ENCODE results near the gene CHMP6. TPM values are rescaled to one million over a fixed set of nuclear protein-coding genes. Genes with fewer than 3 reads are reported as not detected.

CHMP6 gene
- total RNA-seq, 1 experiment from 2014 or later: 15.0 TPM

DNA sequence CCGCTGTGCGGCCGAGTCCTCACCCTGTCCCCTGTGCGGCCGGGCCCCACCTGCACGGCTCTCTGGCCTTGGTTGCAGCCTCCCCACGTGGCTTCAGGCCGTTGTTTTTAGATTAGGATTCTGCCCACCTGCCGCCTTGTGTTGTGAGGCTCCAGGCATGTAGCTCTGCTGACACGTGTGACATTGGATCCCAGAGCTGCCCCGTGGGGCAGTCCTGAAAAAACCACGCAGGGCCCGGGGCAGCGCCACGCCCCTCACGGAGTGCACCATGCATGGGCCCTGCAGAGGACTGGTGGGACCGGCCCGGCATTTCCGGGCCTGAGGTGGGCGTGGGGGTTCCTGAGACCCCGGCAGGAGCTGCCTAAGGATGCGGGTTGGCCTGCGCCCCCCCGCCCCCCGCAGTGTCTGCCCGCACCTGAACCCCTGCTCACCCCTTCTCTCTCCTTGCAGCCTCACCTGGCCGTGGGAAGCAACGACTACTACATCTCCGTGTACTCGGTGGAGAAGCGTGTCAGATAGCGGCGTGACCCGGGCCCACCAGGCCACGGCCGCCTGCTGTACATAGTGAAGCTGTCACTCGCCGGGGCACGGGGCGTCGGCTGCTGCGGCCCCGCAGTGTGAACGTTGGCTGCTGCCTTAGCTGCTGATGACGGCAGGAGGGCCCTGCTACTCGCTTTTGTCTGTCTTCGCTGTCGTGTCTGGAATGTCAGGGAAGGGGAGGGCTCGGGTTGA lies 27.7 kb upstream of the CHMP6 start (continued):
- TF ChIP-seq TEAD1 (CRISPR knock-in tag; IDR thresholded peaks at IDR 0.05) (no peak), EMX1 (CRISPR knock-in tag; IDR thresholded peaks at IDR 0.05) (no peak), ZBTB21 (CRISPR knock-in tag; IDR thresholded peaks at IDR 0.05; ENCODE audit: borderline replicate concordance) (no peak)

DNA sequence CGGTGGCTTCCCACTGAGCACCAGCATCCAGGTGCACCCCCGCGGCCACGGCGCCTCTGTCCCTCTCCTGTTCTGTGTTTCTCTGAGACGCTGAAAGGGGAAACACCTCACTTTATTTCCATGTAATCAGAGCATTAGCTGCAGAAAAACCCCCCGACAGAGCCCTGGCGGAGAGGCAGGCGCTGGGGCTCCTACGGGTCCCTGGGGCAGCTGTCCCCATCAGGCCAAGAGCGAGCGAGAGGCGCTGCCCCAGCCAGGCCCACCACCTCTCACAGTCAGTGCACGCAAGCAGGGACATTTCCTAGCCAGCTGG lies 27.1 kb upstream of the CHMP6 start:
- ChIA-PET CTCF (no interaction called here), POLR2A (no interaction called here)
- no peak overlapping the region for H3K27ac Mint-ChIP-seq
- TF ChIP-seq, protein P1, sequence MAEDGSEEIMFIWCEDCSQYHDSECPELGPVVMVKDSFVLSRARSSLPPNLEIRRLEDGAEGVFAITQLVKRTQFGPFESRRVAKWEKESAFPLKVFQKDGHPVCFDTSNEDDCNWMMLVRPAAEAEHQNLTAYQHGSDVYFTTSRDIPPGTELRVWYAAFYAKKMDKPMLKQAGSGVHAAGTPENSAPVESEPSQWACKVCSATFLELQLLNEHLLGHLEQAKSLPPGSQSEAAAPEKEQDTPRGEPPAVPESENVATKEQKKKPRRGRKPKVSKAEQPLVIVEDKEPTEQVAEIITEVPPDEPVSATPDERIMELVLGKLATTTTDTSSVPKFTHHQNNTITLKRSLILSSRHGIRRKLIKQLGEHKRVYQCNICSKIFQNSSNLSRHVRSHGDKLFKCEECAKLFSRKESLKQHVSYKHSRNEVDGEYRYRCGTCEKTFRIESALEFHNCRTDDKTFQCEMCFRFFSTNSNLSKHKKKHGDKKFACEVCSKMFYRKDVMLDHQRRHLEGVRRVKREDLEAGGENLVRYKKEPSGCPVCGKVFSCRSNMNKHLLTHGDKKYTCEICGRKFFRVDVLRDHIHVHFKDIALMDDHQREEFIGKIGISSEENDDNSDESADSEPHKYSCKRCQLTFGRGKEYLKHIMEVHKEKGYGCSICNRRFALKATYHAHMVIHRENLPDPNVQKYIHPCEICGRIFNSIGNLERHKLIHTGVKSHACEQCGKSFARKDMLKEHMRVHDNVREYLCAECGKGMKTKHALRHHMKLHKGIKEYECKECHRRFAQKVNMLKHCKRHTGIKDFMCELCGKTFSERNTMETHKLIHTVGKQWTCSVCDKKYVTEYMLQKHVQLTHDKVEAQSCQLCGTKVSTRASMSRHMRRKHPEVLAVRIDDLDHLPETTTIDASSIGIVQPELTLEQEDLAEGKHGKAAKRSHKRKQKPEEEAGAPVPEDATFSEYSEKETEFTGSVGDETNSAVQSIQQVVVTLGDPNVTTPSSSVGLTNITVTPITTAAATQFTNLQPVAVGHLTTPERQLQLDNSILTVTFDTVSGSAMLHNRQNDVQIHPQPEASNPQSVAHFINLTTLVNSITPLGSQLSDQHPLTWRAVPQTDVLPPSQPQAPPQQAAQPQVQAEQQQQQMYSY (CRISPR knock-in tag; IDR thresholded peaks at IDR 0.05): no peak
- no peak for TF ChIP-seq FOXJ3 (CRISPR knock-in tag; IDR thresholded peaks at IDR 0.05; ENCODE audit: borderline replicate concordance)
- TF ChIP-seq ZNF219 (CRISPR knock-in tag; IDR thresholded peaks at IDR 0.05; ENCODE audit: borderline replicate concordance): no peak
- TF ChIP-seq MYBL2 (CRISPR knock-in tag; IDR thresholded peaks at IDR 0.05): no peak
- no peak for TF ChIP-seq MXD4 (CRISPR knock-in tag; IDR thresholded peaks at IDR 0.05; ENCODE audit: borderline replicate concordance)
- no peak for TF ChIP-seq FOXK1 (CRISPR knock-in tag; IDR thresholded peaks at IDR 0.05)
- TF ChIP-seq, protein P2, sequence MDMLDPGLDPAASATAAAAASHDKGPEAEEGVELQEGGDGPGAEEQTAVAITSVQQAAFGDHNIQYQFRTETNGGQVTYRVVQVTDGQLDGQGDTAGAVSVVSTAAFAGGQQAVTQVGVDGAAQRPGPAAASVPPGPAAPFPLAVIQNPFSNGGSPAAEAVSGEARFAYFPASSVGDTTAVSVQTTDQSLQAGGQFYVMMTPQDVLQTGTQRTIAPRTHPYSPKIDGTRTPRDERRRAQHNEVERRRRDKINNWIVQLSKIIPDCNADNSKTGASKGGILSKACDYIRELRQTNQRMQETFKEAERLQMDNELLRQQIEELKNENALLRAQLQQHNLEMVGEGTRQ (CRISPR knock-in tag; IDR thresholded peaks at IDR 0.05): no peak
- TF ChIP-seq, protein P3, sequence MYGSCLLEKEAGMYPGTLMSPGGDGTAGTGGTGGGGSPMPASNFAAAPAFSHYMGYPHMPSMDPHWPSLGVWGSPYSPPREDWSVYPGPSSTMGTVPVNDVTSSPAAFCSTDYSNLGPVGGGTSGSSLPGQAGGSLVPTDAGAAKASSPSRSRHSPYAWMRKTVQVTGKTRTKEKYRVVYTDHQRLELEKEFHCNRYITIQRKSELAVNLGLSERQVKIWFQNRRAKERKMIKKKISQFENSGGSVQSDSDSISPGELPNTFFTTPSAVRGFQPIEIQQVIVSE (CRISPR knock-in tag; IDR thresholded peaks at IDR 0.05; ENCODE audit: borderline replicate concordance): no peak
- TF ChIP-seq GTF2I (CRISPR knock-in tag; conservative IDR thresholded peaks at IDR 0.05): no peak
- H3K4me3 Mint-ChIP-seq: no peak overlapping the region
- ATAC-seq (no peak), DNase-seq (ENCODE audit: low spot score) (no peak)
- no peaks in the 10 kb centered on the region for H3K27me3 Mint-ChIP-seq (ENCODE audit: low read depth)
- H3K36me3 Mint-ChIP-seq: no peaks in the 10 kb centered on the region; the same call in 1 of the 2 replicates
- no peaks in the 10 kb centered on the region for H3K9me3 Mint-ChIP-seq
- no peaks in the 10 kb centered on the region for H3K4me1 Mint-ChIP-seq

DNA sequence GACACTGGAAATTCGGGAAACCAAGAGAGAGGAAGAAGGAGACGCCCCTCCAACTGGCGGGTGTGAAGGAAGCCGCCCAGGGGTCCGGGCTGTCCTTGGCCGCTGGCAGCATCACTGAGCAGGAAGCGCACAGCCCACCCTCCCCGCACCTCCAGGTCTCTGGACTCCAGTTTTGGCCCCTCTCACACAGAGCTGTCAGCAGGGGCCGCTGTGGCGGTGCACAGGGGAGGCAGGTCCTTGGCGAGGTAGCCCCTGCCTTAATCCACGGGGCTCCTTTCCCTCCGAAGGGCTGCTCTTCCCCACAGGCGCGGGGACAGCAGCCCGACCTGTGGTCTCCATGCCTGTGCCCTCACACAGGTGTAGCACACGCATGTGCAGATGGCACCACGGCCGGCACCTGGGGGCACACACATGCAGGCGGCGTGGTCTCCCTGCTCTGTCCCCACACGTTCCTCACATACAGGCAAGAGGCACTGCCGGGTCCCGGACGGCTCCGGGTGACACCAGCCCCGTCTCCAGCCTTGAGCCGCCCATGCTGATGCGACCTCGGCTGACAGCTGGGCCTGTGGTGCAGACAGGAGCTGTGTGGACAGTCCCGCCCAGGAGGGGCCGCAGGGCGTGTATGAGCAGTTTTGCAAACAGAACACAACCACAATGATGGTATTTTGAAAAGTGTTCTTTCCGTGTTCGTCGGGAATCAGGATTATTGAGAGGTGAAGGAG lies 26.6 kb upstream of the CHMP6 start:
- ChIA-PET POLR2A (no interaction called here), CTCF (interaction anchor here (1.3 kb wide), 1 partner anchor 16 kb away, joined by 5 read pairs; no protein-coding TSS in a partner anchor)
- Mint-ChIP-seq H3K27ac (no peak overlapping the region; the same call in 1 of the 2 replicates), H3K36me3 (no peaks in the 10 kb centered on the region; the same call in 1 of the 2 replicates), H3K27me3 (ENCODE audit: low read depth) (no peaks in the 10 kb centered on the region), H3K4me3 (no peak overlapping the region), H3K9me3 (no peaks in the 10 kb centered on the region), H3K4me1 (no peaks in the 10 kb centered on the region)
- ATAC-seq: no peak
- no peak for DNase-seq (ENCODE audit: low spot score)
- TF ChIP-seq SP1 (CRISPR knock-in tag; conservative IDR thresholded peaks at IDR 0.05) (no peak), IRF2 (CRISPR knock-in tag; IDR thresholded peaks at IDR 0.05; ENCODE audit: borderline replicate concordance, low read depth) (no peak), EMX1 (CRISPR knock-in tag; IDR thresholded peaks at IDR 0.05) (no peak), ZNF138 (CRISPR knock-in tag; conservative IDR thresholded peaks at IDR 0.05) (no peak), MXD4 (CRISPR knock-in tag; IDR thresholded peaks at IDR 0.05; ENCODE audit: borderline replicate concordance) (no peak)
- TF ChIP-seq, protein P4, sequence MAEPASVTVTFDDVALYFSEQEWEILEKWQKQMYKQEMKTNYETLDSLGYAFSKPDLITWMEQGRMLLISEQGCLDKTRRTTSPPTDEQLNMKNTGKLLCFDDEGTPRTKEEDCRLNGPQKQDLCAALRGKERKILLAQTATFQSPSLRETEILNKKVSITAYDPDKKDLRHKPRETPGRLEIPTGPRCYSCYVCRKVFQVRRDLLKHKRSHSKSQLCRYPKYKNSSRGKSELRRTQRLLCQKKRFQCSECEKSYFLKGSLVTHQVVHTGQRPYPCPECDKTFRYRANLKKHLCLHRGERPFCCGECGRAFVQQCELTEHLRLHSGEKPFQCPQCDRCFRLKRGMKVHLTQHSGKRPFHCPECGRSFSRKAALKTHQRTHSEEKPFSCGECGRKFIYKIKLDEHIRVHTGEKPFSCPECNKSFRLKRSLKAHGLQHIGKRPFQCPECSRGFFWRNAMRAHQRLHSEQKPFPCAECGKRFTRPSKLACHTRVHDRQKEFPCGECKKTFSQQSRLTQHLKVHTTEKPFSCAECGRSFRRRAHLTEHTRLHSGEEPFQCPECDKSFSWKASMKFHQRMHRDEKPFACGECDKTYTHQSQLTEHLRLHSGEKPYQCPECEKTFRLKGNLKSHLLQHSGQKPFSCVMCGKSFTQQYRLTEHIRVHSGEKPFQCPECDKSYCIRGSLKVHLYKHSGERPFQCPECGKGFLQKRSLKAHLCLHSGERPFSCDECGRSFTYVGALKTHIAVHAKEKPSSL (CRISPR knock-in tag; conservative IDR thresholded peaks at IDR 0.05): no peak
- TF ChIP-seq, protein P5, sequence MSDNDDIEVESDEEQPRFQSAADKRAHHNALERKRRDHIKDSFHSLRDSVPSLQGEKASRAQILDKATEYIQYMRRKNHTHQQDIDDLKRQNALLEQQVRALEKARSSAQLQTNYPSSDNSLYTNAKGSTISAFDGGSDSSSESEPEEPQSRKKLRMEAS (CRISPR knock-in tag; IDR thresholded peaks at IDR 0.05): no peak
- TF ChIP-seq, protein P6, sequence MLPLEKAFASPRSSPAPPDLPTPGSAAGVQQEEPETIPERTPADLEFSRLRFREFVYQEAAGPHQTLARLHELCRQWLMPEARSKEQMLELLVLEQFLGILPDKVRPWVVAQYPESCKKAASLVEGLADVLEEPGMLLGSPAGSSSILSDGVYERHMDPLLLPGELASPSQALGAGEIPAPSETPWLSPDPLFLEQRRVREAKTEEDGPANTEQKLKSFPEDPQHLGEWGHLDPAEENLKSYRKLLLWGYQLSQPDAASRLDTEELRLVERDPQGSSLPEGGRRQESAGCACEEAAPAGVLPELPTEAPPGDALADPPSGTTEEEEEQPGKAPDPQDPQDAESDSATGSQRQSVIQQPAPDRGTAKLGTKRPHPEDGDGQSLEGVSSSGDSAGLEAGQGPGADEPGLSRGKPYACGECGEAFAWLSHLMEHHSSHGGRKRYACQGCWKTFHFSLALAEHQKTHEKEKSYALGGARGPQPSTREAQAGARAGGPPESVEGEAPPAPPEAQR (CRISPR knock-in tag; IDR thresholded peaks at IDR 0.05): no peak
- TF ChIP-seq, protein P7, sequence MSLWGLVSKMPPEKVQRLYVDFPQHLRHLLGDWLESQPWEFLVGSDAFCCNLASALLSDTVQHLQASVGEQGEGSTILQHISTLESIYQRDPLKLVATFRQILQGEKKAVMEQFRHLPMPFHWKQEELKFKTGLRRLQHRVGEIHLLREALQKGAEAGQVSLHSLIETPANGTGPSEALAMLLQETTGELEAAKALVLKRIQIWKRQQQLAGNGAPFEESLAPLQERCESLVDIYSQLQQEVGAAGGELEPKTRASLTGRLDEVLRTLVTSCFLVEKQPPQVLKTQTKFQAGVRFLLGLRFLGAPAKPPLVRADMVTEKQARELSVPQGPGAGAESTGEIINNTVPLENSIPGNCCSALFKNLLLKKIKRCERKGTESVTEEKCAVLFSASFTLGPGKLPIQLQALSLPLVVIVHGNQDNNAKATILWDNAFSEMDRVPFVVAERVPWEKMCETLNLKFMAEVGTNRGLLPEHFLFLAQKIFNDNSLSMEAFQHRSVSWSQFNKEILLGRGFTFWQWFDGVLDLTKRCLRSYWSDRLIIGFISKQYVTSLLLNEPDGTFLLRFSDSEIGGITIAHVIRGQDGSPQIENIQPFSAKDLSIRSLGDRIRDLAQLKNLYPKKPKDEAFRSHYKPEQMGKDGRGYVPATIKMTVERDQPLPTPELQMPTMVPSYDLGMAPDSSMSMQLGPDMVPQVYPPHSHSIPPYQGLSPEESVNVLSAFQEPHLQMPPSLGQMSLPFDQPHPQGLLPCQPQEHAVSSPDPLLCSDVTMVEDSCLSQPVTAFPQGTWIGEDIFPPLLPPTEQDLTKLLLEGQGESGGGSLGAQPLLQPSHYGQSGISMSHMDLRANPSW (CRISPR knock-in tag; conservative IDR thresholded peaks at IDR 0.05; ENCODE audit: low read depth): no peak

Measured in WTC11 (cell line).